ENCODE data around the gene SLC29A3.
"Not testable (repeated sequence)": the region's sequence is repeated elsewhere in the genome, so short reads cannot be mapped to it uniquely, and the experiment has no call there.

The SLC29A3 gene

DNA sequence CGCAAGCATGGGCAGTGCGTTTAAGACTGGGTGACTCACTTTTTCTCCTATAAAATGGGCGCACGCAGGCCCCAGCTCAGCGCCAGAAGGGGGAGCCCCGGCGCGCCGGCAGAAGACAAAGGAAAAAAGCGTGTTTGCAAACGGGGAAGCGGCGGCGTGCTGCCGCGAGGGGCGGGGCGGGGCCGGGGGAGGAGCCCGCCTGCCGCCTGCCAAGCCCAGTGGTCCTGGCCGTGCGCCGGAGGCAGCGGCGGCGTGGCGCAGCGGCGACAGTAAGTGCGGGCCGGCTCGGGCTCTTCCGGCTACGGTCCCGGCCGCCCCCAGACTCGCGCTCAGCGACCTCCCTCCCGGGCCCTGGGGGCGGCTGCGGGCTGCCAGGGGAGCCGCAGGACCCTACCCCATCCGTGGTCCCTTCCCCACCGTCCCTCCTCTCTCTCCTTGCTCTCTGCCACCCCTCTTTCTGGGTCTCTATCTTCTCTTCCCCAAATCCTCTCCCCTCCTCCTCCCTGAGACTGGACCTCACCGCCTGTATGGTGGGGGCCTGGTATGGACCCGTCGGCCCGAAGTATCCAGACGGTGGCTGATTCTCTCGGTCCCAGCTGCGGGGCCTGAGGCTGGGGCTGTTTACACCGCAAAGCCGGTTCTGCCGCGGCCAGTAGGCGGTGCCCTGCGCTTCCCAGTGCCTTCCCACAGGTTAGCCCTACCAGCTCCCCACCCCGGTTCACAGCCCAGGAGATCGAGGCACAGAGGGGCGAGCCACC lies at the start of gene SLC29A3:
Gene SLC29A3, plus strand, starts transcription at position 218 of the 758 bp plus-strand sequence. Its CDS starts 51 bp downstream, at position 269.
- DNase-seq (ENCODE audit: low read depth), result peak; percentile 16
- H3K4me3 ChIP-seq (ENCODE audit: low read length), result peak within 1 kb of the TSS; percentile 73
- TF ChIP-seq, protein P1, sequence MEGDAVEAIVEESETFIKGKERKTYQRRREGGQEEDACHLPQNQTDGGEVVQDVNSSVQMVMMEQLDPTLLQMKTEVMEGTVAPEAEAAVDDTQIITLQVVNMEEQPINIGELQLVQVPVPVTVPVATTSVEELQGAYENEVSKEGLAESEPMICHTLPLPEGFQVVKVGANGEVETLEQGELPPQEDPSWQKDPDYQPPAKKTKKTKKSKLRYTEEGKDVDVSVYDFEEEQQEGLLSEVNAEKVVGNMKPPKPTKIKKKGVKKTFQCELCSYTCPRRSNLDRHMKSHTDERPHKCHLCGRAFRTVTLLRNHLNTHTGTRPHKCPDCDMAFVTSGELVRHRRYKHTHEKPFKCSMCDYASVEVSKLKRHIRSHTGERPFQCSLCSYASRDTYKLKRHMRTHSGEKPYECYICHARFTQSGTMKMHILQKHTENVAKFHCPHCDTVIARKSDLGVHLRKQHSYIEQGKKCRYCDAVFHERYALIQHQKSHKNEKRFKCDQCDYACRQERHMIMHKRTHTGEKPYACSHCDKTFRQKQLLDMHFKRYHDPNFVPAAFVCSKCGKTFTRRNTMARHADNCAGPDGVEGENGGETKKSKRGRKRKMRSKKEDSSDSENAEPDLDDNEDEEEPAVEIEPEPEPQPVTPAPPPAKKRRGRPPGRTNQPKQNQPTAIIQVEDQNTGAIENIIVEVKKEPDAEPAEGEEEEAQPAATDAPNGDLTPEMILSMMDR (conservative IDR thresholded peaks at IDR 0.05; ENCODE audit: low read depth, low read length), result peak; percentile 87

GRCh38 chr10:71269301-71270288 lies 49.5 kb upstream of the SLC29A3 start:
- no peak for DNase-seq (ENCODE audit: low read depth)
- no peak overlapping the region for H3K4me3 ChIP-seq (ENCODE audit: low read length)
- TF ChIP-seq, protein P1 (conservative IDR thresholded peaks at IDR 0.05; ENCODE audit: low read depth, low read length), result peak; percentile 2

GRCh38 chr10:71270301-71271220 lies 48.5 kb upstream of the SLC29A3 start:
- TF ChIP-seq, protein P1 (conservative IDR thresholded peaks at IDR 0.05; ENCODE audit: low read depth, low read length), result peak; percentile 85
- DNase-seq (ENCODE audit: low read depth), result no peak
- H3K4me3 ChIP-seq (ENCODE audit: low read length), result no peak overlapping the region

GRCh38 chr10:71271662-71272055 lies 47.4 kb upstream of the SLC29A3 start:
- TF ChIP-seq, protein P1 (conservative IDR thresholded peaks at IDR 0.05; ENCODE audit: low read depth, low read length), result no peak
- DNase-seq (ENCODE audit: low read depth), result no peak
- no peak overlapping the region for H3K4me3 ChIP-seq (ENCODE audit: low read length)

- no peak for DNase-seq (ENCODE audit: low read depth)
Measured at GRCh38 chr10:71272056-71272771, 46.8 kb upstream of the SLC29A3 start.

DNA sequence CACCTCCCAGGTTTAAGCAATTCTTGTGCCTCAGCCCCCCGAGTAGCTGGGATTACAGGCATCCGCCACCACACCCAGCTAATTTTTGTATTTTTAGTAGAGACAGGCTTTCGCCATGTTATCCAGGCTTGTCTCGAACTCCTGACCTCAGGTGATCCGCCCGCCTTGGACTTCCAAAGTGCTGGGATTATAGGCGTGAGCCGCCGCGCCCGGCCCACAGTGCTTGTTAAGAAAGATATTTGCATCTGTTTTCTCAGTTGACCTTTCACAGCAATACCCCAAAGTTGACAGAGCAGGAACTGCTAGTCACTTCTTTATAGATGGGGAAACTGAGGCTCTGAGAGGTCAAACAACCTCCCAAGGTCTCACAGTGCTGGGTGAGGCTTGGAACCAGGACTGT lies 46.1 kb upstream of the SLC29A3 start:
- H3K4me3 ChIP-seq (ENCODE audit: low read length); DNase-seq (ENCODE audit: low read depth): not testable (repeated sequence)

More at GRCh38 chr10:71272056-71272771, 46.8 kb upstream of the SLC29A3 start:
- H3K4me3 ChIP-seq (ENCODE audit: low read length), result no peak overlapping the region
- TF ChIP-seq, protein P1 (conservative IDR thresholded peaks at IDR 0.05; ENCODE audit: low read depth, low read length), result no peak
